Thyroid gland (tissue), 4 donors: ENCODE data around the gene PCDH15.

Experiments used
- POLR2A ChIP-seq, 2 donors: fragments of 450-650 bp; IDR thresholded peaks; one replicate each; pipeline ENCODE4 v1.6.1; 2017; ENCODE audit warnings: antibody characterized with exemption in 2 of 2, mild to moderate bottlenecking in 2 of 2, moderate library complexity in 1 of 2
- TF ChIP-seq, protein P1 (sequence below), 6 experiments: fragments of 200-600 bp in 3 of 6; fragments of 450-650 bp in 3 of 6; sonication (generic) in 3 of 6; IDR thresholded peaks; one replicate each; pipeline ENCODE4 v1.5.1; 2016 to 2019; ENCODE audit warnings: antibody characterized with exemption in 6 of 6, mild to moderate bottlenecking in 2 of 6, inconsistent platforms in 1 of 6, moderate library complexity in 1 of 6

DNA sequence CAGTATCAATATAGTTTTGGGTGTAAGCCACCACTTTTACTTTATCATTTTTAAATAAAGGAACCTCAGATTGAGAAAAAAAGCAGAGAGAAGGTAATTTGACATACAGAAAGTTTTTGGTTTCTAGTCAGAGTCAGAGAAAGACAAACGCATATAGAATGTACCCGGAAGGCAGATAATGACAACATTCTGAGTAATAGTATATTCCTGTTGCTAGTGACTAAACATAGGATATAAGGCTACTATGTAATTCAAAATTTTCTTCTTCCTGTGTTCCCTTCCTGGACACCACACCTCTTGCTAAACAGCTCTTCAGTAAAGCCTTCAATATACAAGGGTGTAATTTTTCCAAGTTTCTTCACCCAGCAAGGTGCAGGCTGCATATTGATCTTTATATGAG is 597.6 kb downstream of the PCDH15 start:
- TF ChIP-seq, protein P1, sequence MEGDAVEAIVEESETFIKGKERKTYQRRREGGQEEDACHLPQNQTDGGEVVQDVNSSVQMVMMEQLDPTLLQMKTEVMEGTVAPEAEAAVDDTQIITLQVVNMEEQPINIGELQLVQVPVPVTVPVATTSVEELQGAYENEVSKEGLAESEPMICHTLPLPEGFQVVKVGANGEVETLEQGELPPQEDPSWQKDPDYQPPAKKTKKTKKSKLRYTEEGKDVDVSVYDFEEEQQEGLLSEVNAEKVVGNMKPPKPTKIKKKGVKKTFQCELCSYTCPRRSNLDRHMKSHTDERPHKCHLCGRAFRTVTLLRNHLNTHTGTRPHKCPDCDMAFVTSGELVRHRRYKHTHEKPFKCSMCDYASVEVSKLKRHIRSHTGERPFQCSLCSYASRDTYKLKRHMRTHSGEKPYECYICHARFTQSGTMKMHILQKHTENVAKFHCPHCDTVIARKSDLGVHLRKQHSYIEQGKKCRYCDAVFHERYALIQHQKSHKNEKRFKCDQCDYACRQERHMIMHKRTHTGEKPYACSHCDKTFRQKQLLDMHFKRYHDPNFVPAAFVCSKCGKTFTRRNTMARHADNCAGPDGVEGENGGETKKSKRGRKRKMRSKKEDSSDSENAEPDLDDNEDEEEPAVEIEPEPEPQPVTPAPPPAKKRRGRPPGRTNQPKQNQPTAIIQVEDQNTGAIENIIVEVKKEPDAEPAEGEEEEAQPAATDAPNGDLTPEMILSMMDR (IDR thresholded peaks at IDR 0.05): no peak
- TF ChIP-seq POLR2A (IDR thresholded peaks at IDR 0.05): no peak
